ENCODE results near the gene ME1. TPM values are rescaled to one million over a fixed set of nuclear protein-coding genes. Genes with fewer than 3 reads are reported as not detected.

ME1 gene
- total RNA-seq, 4 donors from 2014 or later = 12.8 to 40.5 (median 28.4) TPM

GRCh38 chr6:83226517-83226916, 204.3 kb downstream of the ME1 start:
- H3K4me3 ChIP-seq = no peak overlapping the region
- no peak for TF ChIP-seq POLR2AphosphoS5 (IDR thresholded peaks at IDR 0.05)
- no peak for TF ChIP-seq EP300 (IDR thresholded peaks at IDR 0.05)
- TF ChIP-seq CTCF (IDR thresholded peaks at IDR 0.05) = no peak
- no peak for TF ChIP-seq POLR2A (IDR thresholded peaks at IDR 0.05)
- no peak overlapping the region for H3K27ac ChIP-seq
- H3K36me3 ChIP-seq = no peaks in the 10 kb centered on the region
- H3K4me1 ChIP-seq = no peaks in the 10 kb centered on the region
- WGBS = 68% methylated on average over 1 of the region's 1 CpG
- no peaks in the 10 kb centered on the region for H3K27me3 ChIP-seq
- no peaks in the 10 kb centered on the region for H3K9me3 ChIP-seq
- no peak for DNase-seq (ENCODE audit: low spot score in 2 of 2)

- DNase-seq (ENCODE audit: low spot score in 2 of 2) = no peak
- H3K4me3 ChIP-seq = no peak overlapping the region
- H3K27me3 ChIP-seq = no peaks in the 10 kb centered on the region
- H3K36me3 ChIP-seq = no peaks in the 10 kb centered on the region
- 50% methylated on average over 3 of the region's 3 CpGs for WGBS
- TF ChIP-seq CTCF (IDR thresholded peaks at IDR 0.05) (no peak), POLR2AphosphoS5 (IDR thresholded peaks at IDR 0.05) (no peak), POLR2A (IDR thresholded peaks at IDR 0.05) (no peak), EP300 (IDR thresholded peaks at IDR 0.05) (no peak)
- H3K9me3 ChIP-seq = no peaks in the 10 kb centered on the region
- no peak overlapping the region for H3K27ac ChIP-seq
- H3K4me1 ChIP-seq = no peaks in the 10 kb centered on the region
These were observed 208.9 kb downstream of the ME1 start for GRCh38 chr6:83221889-83222479.

- Histone ChIP-seq H3K9me3 (no peaks in the 10 kb centered on the region), H3K4me3 (no peak overlapping the region), H3K4me1 (no peaks in the 10 kb centered on the region), H3K27ac (no peak overlapping the region), H3K36me3 (no peaks in the 10 kb centered on the region), H3K27me3 (no peaks in the 10 kb centered on the region)
- WGBS = 95% methylated on average over 1 of the region's 1 CpG
- TF ChIP-seq POLR2A (IDR thresholded peaks at IDR 0.05) (no peak), POLR2AphosphoS5 (IDR thresholded peaks at IDR 0.05) (no peak), CTCF (IDR thresholded peaks at IDR 0.05) (no peak), EP300 (IDR thresholded peaks at IDR 0.05) (no peak)
- DNase-seq (ENCODE audit: low spot score in 2 of 2) = no peak
These were observed 209.6 kb downstream of the ME1 start for GRCh38 chr6:83221276-83221675.

- H3K36me3 ChIP-seq = no peaks in the 10 kb centered on the region
- H3K27me3 ChIP-seq = no peaks in the 10 kb centered on the region
- no peaks in the 10 kb centered on the region for H3K4me1 ChIP-seq
- H3K9me3 ChIP-seq = no peaks in the 10 kb centered on the region
- no peak for TF ChIP-seq POLR2A (IDR thresholded peaks at IDR 0.05)
- TF ChIP-seq CTCF (IDR thresholded peaks at IDR 0.05) = no peak
- no peak for TF ChIP-seq EP300 (IDR thresholded peaks at IDR 0.05)
- TF ChIP-seq POLR2AphosphoS5 (IDR thresholded peaks at IDR 0.05) = no peak
- no peak overlapping the region for H3K4me3 ChIP-seq
- no peak for DNase-seq (ENCODE audit: low spot score in 2 of 2)
- H3K27ac ChIP-seq = no peak overlapping the region
These were observed 210.7 kb downstream of the ME1 start for GRCh38 chr6:83220121-83220520.

- Histone ChIP-seq H3K27me3 (no peaks in the 10 kb centered on the region), H3K4me1 (no peaks in the 10 kb centered on the region), H3K36me3 (no peaks in the 10 kb centered on the region), H3K27ac (no peak overlapping the region), H3K9me3 (no peaks in the 10 kb centered on the region), H3K4me3 (no peak overlapping the region)
- 52% methylated on average over 3 of the region's 3 CpGs for WGBS
- TF ChIP-seq POLR2A (IDR thresholded peaks at IDR 0.05) (no peak), EP300 (IDR thresholded peaks at IDR 0.05) (no peak), POLR2AphosphoS5 (IDR thresholded peaks at IDR 0.05) (no peak), CTCF (IDR thresholded peaks at IDR 0.05) (no peak)
- DNase-seq (ENCODE audit: low spot score in 2 of 2) = no peak
These were observed 212.2 kb downstream of the ME1 start for GRCh38 chr6:83218646-83219045.
